Upper lobe of left lung (tissue), 6 donors: Measurements from ENCODE around the gene PRKCE. TPM values are rescaled to one million over a fixed set of nuclear protein-coding genes. Genes with fewer than 3 reads are reported as not detected.

Source experiments
- ATAC-seq, 2 donors: fragments of 200-7000 bp; cut with Tn5 transposase; one replicate each; pipeline ENCODE4 v1.9.1; 2022; ENCODE audit warnings: mild to moderate bottlenecking in 2 of 2, moderate library complexity in 2 of 2; ENCODE audit not compliant: low FRiP score in 2 of 2
- DNase-seq, 2 donors: peaks; one replicate each; pipeline ENCODE4 v3.0.0-alpha.2; 2019 to 2020
- H3K27ac ChIP-seq, 4 donors: fragments of 200-600 bp; sonication (generic); one replicate each; pipeline ENCODE4 v1.5.1; 2016 to 2019
- H3K27me3 ChIP-seq, 4 donors: fragments of 200-600 bp; sonication (generic); one replicate each; pipeline ENCODE4 v1.5.1; 2017 to 2019
- H3K36me3 ChIP-seq, 4 donors: fragments of 200-600 bp; sonication (generic); one replicate each; pipeline ENCODE4 v1.5.1; 2016 to 2019
- H3K4me1 ChIP-seq, 4 donors: fragments of 200-600 bp; sonication (generic); one replicate each; pipeline ENCODE4 v1.5.1; 2018 to 2019
- H3K4me3 ChIP-seq, 4 donors: fragments of 200-600 bp; sonication (generic); one replicate each; pipeline ENCODE4 v1.5.1; 2017 to 2019; ENCODE audit warnings: mild to moderate bottlenecking in 2 of 4, moderate library complexity in 1 of 4
- H3K9me3 ChIP-seq, 4 donors: fragments of 200-600 bp; sonication (generic); one replicate each; pipeline ENCODE4 v1.5.1; 2018 to 2019
- CTCF ChIP-seq, 6 experiments: fragments of 450-650 bp in 4 of 6; fragments of 200-600 bp in 2 of 6; sonication (generic) in 2 of 6; IDR thresholded peaks; one replicate each; pipeline ENCODE4 v1.5.1; 2016 to 2019; ENCODE audit warnings: antibody characterized with exemption in 6 of 6
- EP300 ChIP-seq, 4 donors: sonication (generic); formaldehyde crosslinking; IDR thresholded peaks; one replicate each; pipeline ENCODE4 v1.5.1; 2017; ENCODE audit warnings: antibody characterized with exemption in 4 of 4, control low read depth in 2 of 4
- POLR2A ChIP-seq, 4 donors: fragments of 450-650 bp; IDR thresholded peaks; one replicate each; pipeline ENCODE4 v1.5.1; 2016 to 2017; ENCODE audit warnings: antibody characterized with exemption in 4 of 4, mild to moderate bottlenecking in 2 of 4
- POLR2AphosphoS5 ChIP-seq, 2 donors: sonication (generic); formaldehyde crosslinking; IDR thresholded peaks; one replicate each; pipeline ENCODE4 v1.5.1; 2017; ENCODE audit warnings: antibody characterized with exemption in 2 of 2
- WGBS, 2 donors: methylation state at CpG; one replicate each; pipeline ENCODE4 v1.1.5; 2017 to 2018; 5-methylcytosine and 5-hydroxymethylcytosine counted together
- total RNA-seq, 6 donors: library from RNA; depleted of rRNA in 4 of 6; stranded (reverse); fragments of >200 nt in 4 of 6; gene quantifications; one replicate each; pipeline versions ENCODE4 v1.1.0 to v1.2.1, GENCODE V29; 2016 to 2021
- donor health status: DM: no; HTN: no; CAD: no; lungs with moderate emphysema.
- donor health status: DM: no; HTN: yes; CAD: no; lungs with severe emphysema.

PRKCE gene
- total RNA-seq, 6 donors from 2014 or later = 54.9 to 124 (median 75.6) TPM

DNA sequence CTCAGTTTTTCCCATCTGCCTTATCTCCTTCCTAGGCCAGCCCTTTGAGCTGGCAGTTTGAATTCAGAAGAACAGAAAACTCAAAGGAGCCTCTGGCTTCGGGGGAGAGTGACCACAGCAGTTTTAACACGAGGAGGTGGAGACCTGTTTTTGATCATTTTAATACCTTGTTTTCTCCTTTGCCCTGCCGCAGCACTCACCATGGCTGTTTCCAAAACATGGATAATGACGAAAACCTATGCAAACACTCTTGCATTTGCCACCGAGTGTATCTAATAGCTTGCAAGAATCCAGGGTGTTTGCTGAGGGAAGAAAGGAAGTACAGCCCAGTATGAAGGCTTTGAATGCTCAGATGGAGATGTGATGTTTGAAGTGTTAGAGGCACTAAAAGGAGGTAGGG lies 167.1 kb downstream of the PRKCE start:
- Histone ChIP-seq H3K36me3 (no peaks in the 10 kb centered on the region), H3K27ac (peak overlapping the region in 3 of 4 donors; percentile 13 to 62 (median 54)), H3K4me1 (peaks cover 60 to 86% (median 66%) of the 10 kb centered on the region in 4 donors), H3K27me3 (no peaks in the 10 kb centered on the region), H3K9me3 (no peaks in the 10 kb centered on the region), H3K4me3 (no peak overlapping the region)
- no peak for ATAC-seq
- 38 to 42% methylated on average over 5 of the region's 5 CpGs for WGBS, 2 donors
- no peak for DNase-seq
- TF ChIP-seq POLR2AphosphoS5 (IDR thresholded peaks at IDR 0.05) (no peak), EP300 (IDR thresholded peaks at IDR 0.05) (no peak), POLR2A (IDR thresholded peaks at IDR 0.05) (no peak), CTCF (IDR thresholded peaks at IDR 0.05) (no peak)

DNA sequence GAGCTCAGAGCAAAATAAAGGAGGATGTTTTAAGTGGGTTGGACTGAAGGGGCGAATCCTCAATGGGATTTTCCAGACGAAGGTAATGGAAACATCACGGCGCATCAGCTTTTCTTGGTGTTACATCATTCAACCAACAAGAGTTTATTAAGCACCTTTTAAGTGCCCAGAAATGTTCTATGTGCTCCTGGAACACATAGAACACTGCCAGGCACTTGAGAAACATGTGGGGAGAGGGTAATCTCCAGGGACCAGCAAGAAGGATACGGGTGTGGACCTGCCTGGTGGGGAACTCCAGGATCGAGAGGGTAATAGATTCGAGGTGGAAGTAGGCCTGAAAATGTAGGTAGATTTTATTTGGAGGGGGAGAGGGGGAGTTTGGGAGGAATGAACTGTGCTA lies 168.6 kb downstream of the PRKCE start:
- peak in 1 of 2 donors; percentile 66 for DNase-seq
- TF ChIP-seq EP300 (IDR thresholded peaks at IDR 0.05) = peak in 3 of 4 donors; percentile 66 to 94 (median 68)
- TF ChIP-seq CTCF (IDR thresholded peaks at IDR 0.05) = no peak
- peak; percentile 17 to 38 for TF ChIP-seq POLR2AphosphoS5 (IDR thresholded peaks at IDR 0.05)
- no peak for TF ChIP-seq POLR2A (IDR thresholded peaks at IDR 0.05)
- H3K36me3 ChIP-seq = no peaks in the 10 kb centered on the region
- WGBS, 2 donors = 62 to 72% methylated on average over 7 of the region's 7 CpGs
- no peaks in the 10 kb centered on the region for H3K27me3 ChIP-seq
- no peaks in the 10 kb centered on the region for H3K9me3 ChIP-seq
- ATAC-seq = no peak
- no peak overlapping the region for H3K4me3 ChIP-seq
- peak overlapping the region; percentile 62 to 82 (median 70) for H3K27ac ChIP-seq
- H3K4me1 ChIP-seq = peaks cover 70 to 94% (median 76%) of the 10 kb centered on the region in 4 donors

GRCh38 chr2:45821558-45822271 lies 170.2 kb downstream of the PRKCE start:
- Histone ChIP-seq H3K9me3 (no peaks in the 10 kb centered on the region), H3K4me1 (peaks cover 59 to 90% (median 69%) of the 10 kb centered on the region in 4 donors), H3K4me3 (no peak overlapping the region), H3K27me3 (no peaks in the 10 kb centered on the region), H3K36me3 (no peaks in the 10 kb centered on the region), H3K27ac (peak overlapping the region; percentile 76 to 87 (median 80))
- 54 to 57% methylated on average over 9 of the region's 9 CpGs for WGBS, 2 donors
- ATAC-seq (peak; percentile 67 to 84), DNase-seq (peak; percentile 50 to 90)
- TF ChIP-seq EP300 (IDR thresholded peaks at IDR 0.05) (peak in 2 of 4 donors; percentile 65 to 92), POLR2AphosphoS5 (IDR thresholded peaks at IDR 0.05) (peak; percentile 35 to 60), POLR2A (IDR thresholded peaks at IDR 0.05) (no peak), CTCF (IDR thresholded peaks at IDR 0.05) (no peak)

DNA sequence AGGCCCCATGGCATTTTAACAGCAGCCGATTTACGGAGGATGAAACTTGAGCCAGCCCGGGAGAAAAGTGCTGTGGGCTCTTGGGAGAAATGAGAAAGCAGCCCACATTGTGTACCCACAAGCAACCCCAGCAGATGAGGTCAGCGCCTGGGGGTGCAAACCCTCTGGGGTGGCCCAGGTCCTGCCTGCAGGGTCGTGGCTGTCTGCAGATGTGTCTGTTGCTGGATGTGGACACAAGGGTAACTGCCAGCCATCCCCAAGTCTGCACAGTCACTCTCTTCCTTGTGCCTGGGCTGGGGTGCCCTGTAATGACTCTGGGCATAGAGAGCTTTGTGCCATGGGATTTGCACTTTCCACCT lies 170.8 kb downstream of the PRKCE start:
- H3K4me3 ChIP-seq = no peak overlapping the region
- no peaks in the 10 kb centered on the region for H3K9me3 ChIP-seq
- H3K27me3 ChIP-seq = no peaks in the 10 kb centered on the region
- H3K27ac ChIP-seq = peak overlapping the region; percentile 76 to 87 (median 80)
- DNase-seq (peak in 1 of 2 donors; percentile 69), ATAC-seq (peak in 1 of 2 donors; percentile 11)
- no peak for TF ChIP-seq CTCF (IDR thresholded peaks at IDR 0.05)
- TF ChIP-seq EP300 (IDR thresholded peaks at IDR 0.05) = no peak
- no peak for TF ChIP-seq POLR2A (IDR thresholded peaks at IDR 0.05)
- no peak for TF ChIP-seq POLR2AphosphoS5 (IDR thresholded peaks at IDR 0.05)
- whole genome bisulfite sequencing, 2 donors = 55 to 66% methylated on average over 4 to 5 of the region's 5 CpGs
- no peaks in the 10 kb centered on the region for H3K36me3 ChIP-seq
- H3K4me1 ChIP-seq = peaks cover 56 to 85% (median 69%) of the 10 kb centered on the region in 4 donors
